Aorta (tissue), 5 donors: Measurements from ENCODE around the gene GUCY1A2. TPM values are rescaled to one million over a fixed set of nuclear protein-coding genes. Genes with fewer than 3 reads are reported as not detected.

Source experiments
- ATAC-seq: fragments of 200-7000 bp; cut with Tn5 transposase; one replicate; pipeline ENCODE4 v1.9.1; 2022; ENCODE audit warnings: moderate library complexity; ENCODE audit not compliant: low FRiP score
- DNase-seq, 2 donors: peaks; one replicate each; pipeline ENCODE4 v3.0.0-alpha.2; 2020
- H3K27ac ChIP-seq, 2 donors: one replicate each; pipeline ENCODE4 v1.5.1; 2013; ENCODE audit warnings: low read length in 2 of 2, mild to moderate bottlenecking in 2 of 2, moderate library complexity in 2 of 2, control low read depth in 1 of 2, inconsistent platforms in 1 of 2, low read depth in 1 of 2
- H3K27me3 ChIP-seq, 2 donors: one replicate each; pipeline ENCODE4 v1.6.1; 2013; ENCODE audit warnings: control low read depth in 1 of 2, low read length in 1 of 2, mild to moderate bottlenecking in 1 of 2, moderate library complexity in 1 of 2; ENCODE audit not compliant: insufficient read depth in 2 of 2, control insufficient read depth in 1 of 2
- H3K36me3 ChIP-seq, 2 donors: one replicate each; pipeline ENCODE4 v1.6.1; 2013; ENCODE audit warnings: control low read depth in 1 of 2, low read length in 1 of 2, mild to moderate bottlenecking in 1 of 2; ENCODE audit not compliant: insufficient read depth in 2 of 2, control insufficient read depth in 1 of 2
- H3K4me1 ChIP-seq, 2 donors: one replicate each; pipeline ENCODE4 v1.6.1; 2013; ENCODE audit warnings: low read length in 2 of 2, control low read depth in 1 of 2, mild to moderate bottlenecking in 1 of 2, moderate library complexity in 1 of 2; ENCODE audit not compliant: insufficient read depth in 2 of 2, control insufficient read depth in 1 of 2
- H3K4me3 ChIP-seq, 2 donors: one replicate each; pipeline ENCODE4 v1.5.1; 2013; ENCODE audit warnings: low read length in 2 of 2, control low read depth in 1 of 2, mild to moderate bottlenecking in 1 of 2
- H3K9me3 ChIP-seq: one replicate; pipeline ENCODE4 v1.6.1; 2013; ENCODE audit warnings: mild to moderate bottlenecking, low read length; ENCODE audit not compliant: control insufficient read depth
- WGBS, 2 donors: extraction: QIAGEN DNeasy Blood & Tissue Kit; methylation state at CpG; one replicate each; pipeline ENCODE4 v1.1.7; 2013; 5-methylcytosine and 5-hydroxymethylcytosine counted together
- intact Hi-C, 2 donors: fragments of 100-400 bp; cut with DNase I; formaldehyde crosslinking; loops; one replicate each; pipeline versions ENCODE4 v1.14.2 to v1.15.0; 2022
- polyA plus RNA-seq, 2 donors: library from polyadenylated mRNA; stranded (reverse); fragments of 200-250 nt; gene quantifications; one replicate each; pipeline ENCODE4 v1.2.3, GENCODE V29; 2013
- total RNA-seq, 2 donors: library from RNA; stranded (reverse); fragmentation: NEBNext Ultra II Directional; extraction: Animal tissue kit (Norgen Biotek cat#: 25700); gene quantifications; one replicate each; pipeline ENCODE4 v1.2.1, GENCODE V29; 2021
- donor health status: healthy with polysubstance abuse.
- donor health status: Bipolar disorder and iron deficiency.
- donor health status: DM: no; HTN: no; CAD: no.
- donor health status: DM: no; HTN: no; CAD: no.
- donor health status: DM: yes; HTN: yes; CAD: no.

GUCY1A2 gene
- total and polyA plus RNA-seq, 4 donors, result 0.75 to 37.9 (median 4.4) TPM

DNA sequence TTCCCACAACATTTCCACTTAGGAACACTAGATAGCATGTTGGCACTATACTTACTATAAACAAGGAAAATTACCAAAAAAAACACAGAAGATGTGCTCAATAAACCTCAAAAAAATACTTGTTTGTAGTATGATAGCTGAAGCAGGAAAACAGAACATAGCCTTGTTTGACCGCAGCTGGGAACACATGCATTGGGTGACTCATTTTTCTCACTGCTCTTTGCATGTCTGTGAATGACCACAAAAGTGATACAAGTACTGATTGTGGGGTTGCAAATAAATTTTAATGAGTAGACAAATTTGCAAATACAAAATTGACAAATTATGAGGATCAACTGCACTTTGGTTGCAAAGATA lies 22.8 kb upstream of the GUCY1A2 start:
- DNase-seq (no peak), ATAC-seq (no peak)
- intact Hi-C loops, result no loop called here
- Histone ChIP-seq H3K9me3 (peaks cover 3% of the 10 kb centered on the region), H3K4me1 (no peaks in the 10 kb centered on the region), H3K4me3 (no peak overlapping the region), H3K27ac (no peak overlapping the region), H3K36me3 (no peaks in the 10 kb centered on the region), H3K27me3 (no peaks in the 10 kb centered on the region)
- 85 to 91% methylated on average over 1 of the region's 1 CpG for WGBS, 2 donors

DNA sequence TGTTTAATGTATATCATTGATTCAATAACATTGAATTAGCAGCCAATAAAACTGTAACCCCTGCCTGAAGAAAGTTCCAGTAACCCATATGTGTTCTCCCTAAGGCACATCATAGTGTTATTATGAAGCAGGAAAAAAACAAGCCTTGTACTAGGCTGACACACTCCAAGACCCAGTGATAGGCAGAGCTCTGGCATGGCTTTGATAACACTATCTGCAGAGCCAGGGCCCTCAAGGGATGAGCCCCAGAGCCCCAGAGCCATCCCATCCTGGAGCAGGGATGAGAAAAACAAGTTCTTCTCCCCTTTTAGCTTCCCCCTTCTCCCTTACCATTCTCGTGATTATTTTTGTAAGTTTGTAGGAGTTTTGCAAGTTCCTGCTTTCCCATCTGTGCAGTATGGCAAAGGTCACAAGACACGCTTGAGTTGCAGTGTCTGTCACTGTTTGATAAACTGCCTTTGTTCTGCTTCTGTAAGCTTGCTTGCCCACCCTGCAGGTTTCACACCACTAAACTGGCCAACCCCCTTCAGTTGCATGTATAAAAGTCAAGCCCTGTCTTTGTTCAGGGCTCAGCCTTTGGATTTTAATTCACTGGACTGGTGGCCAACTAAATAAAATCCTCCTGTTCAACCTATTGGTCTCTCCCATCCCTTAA lies 22.3 kb upstream of the GUCY1A2 start:
- Histone ChIP-seq H3K4me3 (no peak overlapping the region), H3K27me3 (no peaks in the 10 kb centered on the region), H3K27ac (no peak overlapping the region), H3K4me1 (no peaks in the 10 kb centered on the region), H3K9me3 (peaks cover 3% of the 10 kb centered on the region), H3K36me3 (no peaks in the 10 kb centered on the region)
- WGBS, 2 donors, result 63 to 66% methylated on average over 2 of the region's 2 CpGs
- ATAC-seq, result no peak
- intact Hi-C loops, result no loop called here
- DNase-seq, result no peak

DNA sequence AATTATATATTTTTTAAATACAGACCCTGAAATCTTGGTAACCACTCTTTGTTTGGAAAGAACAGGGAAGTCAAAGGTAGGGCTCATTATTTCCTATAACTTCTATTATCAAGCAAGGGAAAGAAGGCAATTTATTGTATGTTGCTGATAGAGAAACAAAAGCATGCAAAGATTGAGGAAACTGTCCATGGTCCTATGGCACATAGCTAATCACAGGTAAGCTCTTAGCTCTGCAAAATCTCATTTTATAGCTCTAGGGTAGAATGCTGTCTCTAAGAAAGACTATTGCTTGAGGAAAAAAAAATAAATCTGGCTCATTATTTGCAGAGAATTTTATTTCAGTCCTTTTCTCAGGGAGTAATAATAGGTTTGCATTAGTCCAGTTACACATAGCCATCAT lies 7.4 kb upstream of the GUCY1A2 start:
- H3K27me3 ChIP-seq, result no peaks in the 10 kb centered on the region
- intact Hi-C loops, result no loop called here
- ATAC-seq, result no peak
- no peaks in the 10 kb centered on the region for H3K36me3 ChIP-seq
- no peaks in the 10 kb centered on the region for H3K9me3 ChIP-seq
- no peaks in the 10 kb centered on the region for H3K4me1 ChIP-seq
- no peak for DNase-seq
- H3K27ac ChIP-seq, result no peak overlapping the region
- no peak overlapping the region for H3K4me3 ChIP-seq

DNA sequence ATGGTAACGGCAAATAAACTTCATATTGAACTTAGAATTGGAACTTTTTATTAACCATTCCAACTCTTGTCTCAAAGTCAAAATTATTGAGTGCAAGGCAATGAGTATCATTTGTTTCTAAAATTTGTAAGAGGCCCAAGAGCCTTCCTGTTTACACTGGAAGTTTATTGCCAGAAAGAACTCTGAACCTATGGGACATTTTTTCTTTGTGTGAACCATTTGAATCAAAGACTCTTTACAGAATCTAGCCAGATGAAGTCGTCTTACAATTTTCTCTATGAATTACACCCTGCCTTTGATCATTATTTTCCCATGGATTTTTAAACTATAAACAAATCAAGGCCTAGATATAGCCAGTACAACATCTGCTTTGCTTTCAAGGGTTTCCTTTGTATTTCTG lies 2.3 kb upstream of the GUCY1A2 start:
- Histone ChIP-seq H3K36me3 (no peaks in the 10 kb centered on the region), H3K9me3 (no peaks in the 10 kb centered on the region), H3K27me3 (no peaks in the 10 kb centered on the region), H3K27ac (no peak overlapping the region), H3K4me3 (no peak overlapping the region), H3K4me1 (no peaks in the 10 kb centered on the region)
- intact Hi-C loops, result no loop called here
- DNase-seq (no peak), ATAC-seq (no peak)
- 94 to 95% methylated on average over 2 of the region's 2 CpGs for WGBS, 2 donors

DNA sequence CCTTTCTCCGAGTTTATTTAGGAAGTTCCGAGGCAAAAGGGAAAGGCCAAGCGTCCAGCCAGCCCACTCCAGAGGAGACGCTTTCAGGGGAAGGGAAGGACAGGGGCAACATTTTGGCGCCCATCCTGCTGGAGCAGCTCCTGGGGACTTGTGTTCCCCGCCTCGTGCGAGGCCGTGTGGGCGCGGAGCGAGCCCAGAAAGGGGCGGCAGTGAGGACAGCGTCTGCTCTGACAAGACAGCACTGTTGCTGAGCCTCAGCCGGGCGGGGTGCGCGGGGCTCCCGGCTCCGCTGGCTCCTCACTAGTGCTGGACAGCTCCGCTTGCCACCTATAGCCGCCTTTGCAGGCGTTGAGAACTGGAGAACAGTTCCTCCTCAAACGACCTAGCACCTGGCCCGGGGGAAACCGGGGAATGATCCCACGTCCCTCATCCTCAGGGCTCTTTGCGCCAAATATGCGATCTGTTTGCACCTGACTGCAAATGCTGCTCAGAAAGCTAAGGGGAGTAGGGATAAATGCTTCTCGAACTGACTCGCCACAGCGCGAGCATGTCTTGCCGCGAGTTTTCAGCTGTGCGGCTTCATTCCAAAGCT lies 722 bp upstream of the GUCY1A2 start:
- ATAC-seq (peak; percentile 88), DNase-seq (peak; percentile 71 to 80)
- Histone ChIP-seq H3K27me3 (no peaks in the 10 kb centered on the region), H3K36me3 (no peaks in the 10 kb centered on the region), H3K9me3 (no peaks in the 10 kb centered on the region), H3K4me1 (no peaks in the 10 kb centered on the region), H3K27ac (no peak overlapping the region), H3K4me3 (no peak overlapping the region)
- intact Hi-C loops, result no loop called here
- 0 to 1% methylated on average over 35 to 36 of the region's 36 CpGs for WGBS, 2 donors

DNA sequence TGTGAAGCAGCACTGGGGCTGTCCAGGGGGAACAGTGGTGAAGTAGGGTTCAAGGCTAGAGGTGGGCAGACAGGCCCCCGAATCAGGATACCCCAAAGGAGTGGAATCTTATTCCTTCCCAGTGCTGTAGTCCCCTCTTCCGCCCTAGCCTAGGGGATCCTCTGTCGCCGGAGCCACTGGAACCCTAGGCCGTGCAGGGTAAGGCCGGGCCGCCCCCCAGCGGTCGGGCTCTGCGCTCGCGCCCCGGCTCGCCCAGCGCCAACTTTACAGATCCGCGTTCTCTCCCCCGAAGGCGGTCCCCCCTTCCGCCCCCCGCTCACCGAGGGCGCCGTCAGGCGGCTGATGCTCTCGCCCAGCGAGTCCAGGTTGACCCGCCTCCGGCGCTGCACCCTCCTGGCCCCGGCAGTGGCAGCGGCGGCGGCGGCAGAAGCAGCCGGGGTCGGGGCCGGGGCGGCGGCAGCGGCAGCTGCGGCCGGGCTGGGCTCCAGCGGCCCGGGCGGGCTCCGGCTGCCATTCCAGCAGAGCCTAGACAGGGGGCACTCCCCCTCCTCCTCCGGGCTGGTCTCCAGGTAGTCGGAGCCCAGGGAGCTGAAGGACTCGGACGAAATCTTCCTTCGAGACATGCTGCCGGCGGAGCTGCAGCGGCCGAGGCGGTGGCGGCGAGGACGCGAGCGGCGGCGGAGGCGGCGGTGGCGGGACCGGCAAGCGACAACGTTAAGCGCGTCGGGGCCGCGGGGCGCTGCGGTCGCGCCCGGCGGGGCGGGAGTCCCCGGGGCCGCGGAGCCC lies 650 bp downstream of the GUCY1A2 start:
- WGBS, 2 donors, result 0 to 1% methylated on average over 32 to 85 of the region's 85 CpGs
- intact Hi-C loops, result no loop called here
- no peaks in the 10 kb centered on the region for H3K9me3 ChIP-seq
- no peaks in the 10 kb centered on the region for H3K4me1 ChIP-seq
- peak; percentile 80 for ATAC-seq
- DNase-seq, result peak; percentile 62 to 79
- no peaks in the 10 kb centered on the region for H3K36me3 ChIP-seq
- H3K4me3 ChIP-seq, result peak overlapping the region in 1 of 2 donors; percentile 41
- H3K27ac ChIP-seq, result no peak overlapping the region
- no peaks in the 10 kb centered on the region for H3K27me3 ChIP-seq

DNA sequence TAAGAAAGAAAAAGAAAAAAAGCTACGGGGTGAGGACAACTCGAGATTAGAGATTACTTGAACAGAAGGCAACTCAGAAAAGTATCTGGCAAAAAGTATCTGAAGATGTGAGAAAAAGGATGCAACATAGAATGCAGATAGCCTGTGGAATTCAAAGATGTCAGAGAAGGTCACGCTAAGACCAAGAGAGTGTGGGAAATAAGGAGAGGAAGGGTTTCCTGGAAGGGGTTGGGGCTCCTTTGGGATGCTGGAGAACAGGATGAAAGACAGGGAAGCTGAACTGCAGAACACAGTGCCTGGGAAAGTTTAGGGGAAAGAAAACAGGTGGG lies 1.2 kb downstream of the GUCY1A2 start:
- DNase-seq (no peak), ATAC-seq (peak; percentile 21)
- no peak overlapping the region for H3K4me3 ChIP-seq
- H3K4me1 ChIP-seq, result no peaks in the 10 kb centered on the region
- intact Hi-C loops, result no loop called here
- no peaks in the 10 kb centered on the region for H3K36me3 ChIP-seq
- 45 to 55% methylated on average over 3 of the region's 3 CpGs for WGBS, 2 donors
- H3K27me3 ChIP-seq, result no peaks in the 10 kb centered on the region
- no peaks in the 10 kb centered on the region for H3K9me3 ChIP-seq
- no peak overlapping the region for H3K27ac ChIP-seq

DNA sequence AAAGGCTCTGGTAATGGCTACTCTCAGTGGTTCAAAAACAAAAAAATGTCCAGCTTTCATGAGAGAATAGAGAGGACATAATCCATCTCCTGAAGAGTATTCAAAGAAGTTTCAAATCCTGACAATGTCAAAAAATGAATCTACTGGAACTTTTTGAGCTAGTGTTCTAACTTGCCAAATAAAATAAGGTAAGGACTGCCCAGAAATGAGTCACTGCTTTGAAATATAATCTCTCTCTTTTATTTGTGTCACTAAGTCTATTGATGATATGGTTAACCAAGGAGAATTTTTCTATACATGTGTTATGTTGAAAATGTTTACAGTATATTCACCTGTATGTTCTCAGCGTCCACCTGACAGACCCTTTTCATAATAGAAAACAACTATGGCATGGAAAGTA lies 3.4 kb downstream of the GUCY1A2 start:
- Histone ChIP-seq H3K27me3 (no peaks in the 10 kb centered on the region), H3K4me3 (no peak overlapping the region), H3K4me1 (no peaks in the 10 kb centered on the region), H3K36me3 (no peaks in the 10 kb centered on the region), H3K9me3 (no peaks in the 10 kb centered on the region), H3K27ac (no peak overlapping the region)
- intact Hi-C loops, result no loop called here
- DNase-seq (no peak), ATAC-seq (no peak)
- 54 to 66% methylated on average over 1 of the region's 1 CpG for WGBS, 2 donors

DNA sequence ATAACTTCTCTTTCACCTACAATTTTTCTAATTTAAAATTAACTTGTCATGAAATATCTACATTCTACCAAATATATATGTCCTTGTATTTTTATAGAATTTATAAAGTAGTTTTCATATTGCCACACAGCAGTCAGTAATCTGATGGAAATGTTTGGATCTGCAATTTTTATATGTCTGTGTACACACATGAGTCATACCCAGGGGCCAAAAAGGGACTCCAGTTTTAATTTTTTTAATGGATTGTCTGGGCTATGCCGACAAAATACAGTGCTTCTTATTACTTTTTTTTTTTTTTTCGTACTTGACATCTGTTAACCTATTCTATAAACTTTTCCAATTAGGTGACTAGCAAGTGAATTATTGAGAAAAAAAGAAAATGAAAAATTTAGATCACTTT lies 6.3 kb downstream of the GUCY1A2 start:
- intact Hi-C loops, result no loop called here
- no peak for DNase-seq
- Histone ChIP-seq H3K36me3 (no peaks in the 10 kb centered on the region), H3K27ac (no peak overlapping the region), H3K4me3 (no peak overlapping the region), H3K27me3 (no peaks in the 10 kb centered on the region), H3K9me3 (no peaks in the 10 kb centered on the region), H3K4me1 (no peaks in the 10 kb centered on the region)
- ATAC-seq, result no peak
- 29% methylated on average over 2 of the region's 2 CpGs for WGBS, 2 donors
